GM23248 (cell line): ENCODE measurements around the gene COL18A1. TPM values are rescaled to one million over a fixed set of nuclear protein-coding genes. Genes with fewer than 3 reads are reported as not detected.
"Not testable (repeated sequence)": the region's sequence is repeated elsewhere in the genome, so short reads cannot be mapped to it uniquely, and the experiment has no call there.

ENCODE experiments used
- DNase-seq: peaks from one replicate; pipeline ENCODE4 v3.0.0-alpha.2; 2015
- H2AFZ ChIP-seq: fragments of 200-600 bp; sonication (generic); 2 replicates; pipeline ENCODE4 v1.6.1; 2016; ENCODE audit warnings: antibody characterized with exemption
- H3F3A ChIP-seq: fragments of 200-600 bp; sonication (generic); 2 replicates; pipeline ENCODE4 v1.6.1; 2016; ENCODE audit warnings: mild to moderate bottlenecking, antibody characterized with exemption, mixed run types; ENCODE audit not compliant: insufficient read depth
- H3K27ac ChIP-seq: fragments of 200-600 bp; sonication (generic); 2 replicates; pipeline ENCODE4 v1.5.1; 2016; ENCODE audit warnings: mild to moderate bottlenecking
- H3K27me3 ChIP-seq: fragments of 200-600 bp; sonication (generic); replicated peaks from 2 replicates; pipeline ENCODE4 v1.6.1; 2016; ENCODE audit warnings: mild to moderate bottlenecking; ENCODE audit not compliant: insufficient read depth
- H3K36me3 ChIP-seq: fragments of 200-600 bp; sonication (generic); 2 replicates; pipeline ENCODE4 v1.6.1; 2016; ENCODE audit warnings: low read depth, mild to moderate bottlenecking
- H3K4me1 ChIP-seq: fragments of 200-600 bp; sonication (generic); 2 replicates; pipeline ENCODE4 v1.6.1; 2016; ENCODE audit warnings: mild to moderate bottlenecking; ENCODE audit not compliant: insufficient read depth
- H3K4me2 ChIP-seq: fragments of 200-600 bp; sonication (generic); one replicate; pipeline ENCODE4 v1.6.1; 2016; ENCODE audit warnings: mild to moderate bottlenecking; ENCODE audit not compliant: unreplicated experiment
- H3K4me3 ChIP-seq: fragments of 200-600 bp; sonication (generic); 2 replicates; pipeline ENCODE4 v1.5.1; 2016; ENCODE audit warnings: mild to moderate bottlenecking
- H3K79me2 ChIP-seq: fragments of 200-600 bp; sonication (generic); 2 replicates; pipeline ENCODE4 v1.6.1; 2016; ENCODE audit warnings: mild to moderate bottlenecking; ENCODE audit not compliant: insufficient read depth
- H3K9ac ChIP-seq: fragments of 200-600 bp; sonication (generic); 2 replicates; pipeline ENCODE4 v1.6.1; 2016; ENCODE audit warnings: mild to moderate bottlenecking
- H3K9me2 ChIP-seq: fragments of 200-600 bp; sonication (generic); 2 replicates; pipeline ENCODE4 v1.6.1; 2016; ENCODE audit warnings: mixed run types, mild to moderate bottlenecking, moderate library complexity; ENCODE audit not compliant: insufficient read depth
- H3K9me3 ChIP-seq: fragments of 200-600 bp; sonication (generic); one replicate; pipeline ENCODE4 v1.6.1; 2017; ENCODE audit warnings: low read depth
- H4K20me1 ChIP-seq: fragments of 200-600 bp; sonication (generic); 2 replicates; pipeline ENCODE4 v1.6.0; 2016; ENCODE audit not compliant: insufficient read depth
- EZH2 ChIP-seq: fragments of 200-600 bp; sonication (generic); IDR thresholded peaks from 2 replicates; pipeline ENCODE4 v1.6.1; 2018; ENCODE audit warnings: antibody characterized with exemption, mild to moderate bottlenecking; ENCODE audit not compliant: insufficient read depth, poor library complexity, severe bottlenecking
- EZH2phosphoT487 ChIP-seq: fragments of 200-600 bp; sonication (generic); IDR thresholded peaks from 2 replicates; pipeline ENCODE4 v1.6.1; 2018; ENCODE audit warnings: antibody characterized with exemption, moderate library complexity, mild to moderate bottlenecking, low read depth; ENCODE audit not compliant: insufficient read depth
- WGBS, 2 experiments: methylation state at CpG; one replicate each; pipeline ENCODE4 v1.1.6; 2015 to 2017; ENCODE audit warnings: low lambda C conversion rate in 2 of 2, low coverage in 1 of 2; ENCODE audit errors: missing lambda C conversion rate in 2 of 2; 5-methylcytosine and 5-hydroxymethylcytosine counted together
- in situ Hi-C: fragments of 300-500 bp; cut with MboI; formaldehyde crosslinking; loops from 2 replicates; pipeline ENCODE4 v1.15.0; 2020
- polyA plus RNA-seq: library from polyadenylated mRNA; unstranded; fragments of >200 nt; fragmentation: Nextera tagmentation; extraction: Ambion mirVana; gene quantifications from 2 replicates; pipeline ENCODE4 v1.2.1, GENCODE V29; 2016
- total RNA-seq: library from RNA; depleted of rRNA; stranded (reverse); fragments of >200 nt; shearing (Covaris generic); gene quantifications from 2 replicates; pipeline ENCODE4 v1.2.3, GENCODE V29; 2014

Gene COL18A1
- total and polyA plus RNA-seq, 2 experiments from 2014 or later, result 1.7 to 30.5 TPM

DNA sequence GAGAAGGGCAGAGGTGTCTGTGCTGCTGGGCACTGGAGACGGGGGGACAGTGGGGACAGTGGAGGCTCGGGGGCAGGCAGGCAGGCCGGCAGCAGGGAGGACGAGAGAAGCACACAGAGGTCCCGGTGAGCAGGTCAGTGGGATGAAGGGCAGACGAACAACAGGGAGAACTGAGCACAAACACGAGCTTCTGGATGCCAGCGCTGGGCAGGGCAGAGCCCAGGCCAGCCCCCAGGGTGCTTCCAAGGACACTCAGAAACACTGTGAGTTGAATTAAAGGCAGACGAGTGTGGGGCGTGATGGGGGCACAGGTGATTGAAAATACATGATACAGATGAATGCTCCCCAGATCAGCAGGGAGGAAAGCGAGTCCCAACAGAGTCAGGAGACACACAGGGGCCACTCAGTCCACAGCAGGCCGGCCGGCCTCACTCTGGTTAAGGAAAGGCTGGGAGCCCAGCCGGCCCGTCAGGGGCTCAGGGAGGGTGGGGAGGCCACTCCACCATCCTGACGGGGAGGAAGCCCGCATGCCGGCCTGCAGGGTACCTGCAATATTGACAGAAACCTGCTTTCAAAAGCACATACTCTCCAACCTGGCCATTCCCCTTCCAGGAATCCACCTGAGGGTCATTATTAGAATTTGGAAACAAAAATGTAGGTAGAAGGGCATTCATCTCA, 123.2 kb downstream of the COL18A1 start:
- H3K27me3 ChIP-seq, result no peaks in the 10 kb centered on the region
- H3K4me1 ChIP-seq, result no peaks in the 10 kb centered on the region
- TF ChIP-seq EZH2phosphoT487, result no peak
- TF ChIP-seq EZH2, result no peak
- no peak overlapping the region for H3K4me3 ChIP-seq
- no peaks in the 10 kb centered on the region for H3K79me2 ChIP-seq
- H3K9me3 ChIP-seq, result no peaks in the 10 kb centered on the region
- H3K4me2 ChIP-seq, result no peak overlapping the region
- no peak overlapping the region for H3K27ac ChIP-seq
- no peak overlapping the region for H3K9ac ChIP-seq
- H2AFZ ChIP-seq, result no peak overlapping the region
- WGBS, 2 experiments, result 92 to 95% methylated on average over 14 to 17 of the region's 18 CpGs
- no peak for DNase-seq
- in situ Hi-C loops, result no loop called here
- no peaks in the 10 kb centered on the region for H4K20me1 ChIP-seq
- no peaks in the 10 kb centered on the region for H3F3A ChIP-seq
- H3K36me3 ChIP-seq, result no peaks in the 10 kb centered on the region
- no peaks in the 10 kb centered on the region for H3K9me2 ChIP-seq

DNA sequence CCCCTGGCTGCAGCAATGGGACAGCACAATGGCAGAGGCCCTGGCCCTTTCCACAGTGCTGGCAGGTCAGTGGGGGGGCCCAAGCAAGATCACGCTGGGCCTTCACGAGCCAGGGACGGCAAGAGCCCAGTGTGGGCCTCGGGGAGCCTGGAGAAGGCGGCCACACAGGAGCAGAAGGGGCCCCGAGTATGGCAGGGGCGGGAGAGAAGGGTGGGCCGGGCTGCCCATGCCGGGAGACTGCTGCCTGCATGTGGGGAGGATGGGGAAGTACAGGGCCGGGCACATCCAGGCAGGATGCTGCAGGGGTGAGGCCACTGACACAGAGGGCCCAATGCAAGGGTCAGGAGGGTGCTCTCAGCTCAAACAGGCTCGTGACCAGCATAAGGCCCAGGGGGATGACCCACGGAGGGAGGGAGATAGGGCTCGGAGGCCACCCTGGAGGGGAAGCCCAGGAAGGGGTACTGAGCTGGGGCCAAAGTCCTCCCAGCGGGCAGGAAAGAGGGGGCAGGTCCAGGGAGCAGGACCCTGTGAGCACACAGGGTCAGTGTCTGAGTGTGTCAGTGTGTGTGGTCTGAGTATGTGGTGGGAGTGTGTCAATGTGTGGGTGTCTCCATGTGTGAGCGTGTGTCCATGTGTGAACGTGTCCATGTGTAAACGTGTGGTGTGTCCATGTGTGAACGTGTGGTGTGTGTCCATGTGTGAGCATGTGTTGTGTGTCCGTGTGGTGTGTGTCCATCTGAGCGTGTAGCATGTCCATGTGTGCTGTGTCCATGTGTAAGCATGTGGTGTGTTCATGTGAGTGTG, 124.2 kb downstream of the COL18A1 start:
- TF ChIP-seq EZH2phosphoT487 (no peak), EZH2 (no peak)
- H3K4me2 ChIP-seq, result no peak overlapping the region
- no peaks in the 10 kb centered on the region for H4K20me1 ChIP-seq
- no peaks in the 10 kb centered on the region for H3F3A ChIP-seq
- H3K79me2 ChIP-seq, result no peaks in the 10 kb centered on the region
- no peaks in the 10 kb centered on the region for H3K9me3 ChIP-seq
- no peaks in the 10 kb centered on the region for H3K36me3 ChIP-seq
- H3K27me3 ChIP-seq, result no peaks in the 10 kb centered on the region
- H2AFZ ChIP-seq, result no peak overlapping the region
- no peak overlapping the region for H3K4me3 ChIP-seq
- DNase-seq, result no peak
- no peaks in the 10 kb centered on the region for H3K4me1 ChIP-seq
- 85 to 88% methylated on average over 11 to 20 of the region's 20 CpGs for WGBS, 2 experiments
- no peak overlapping the region for H3K27ac ChIP-seq
- no peak overlapping the region for H3K9ac ChIP-seq
- in situ Hi-C loops, result no loop called here
- no peaks in the 10 kb centered on the region for H3K9me2 ChIP-seq

DNA sequence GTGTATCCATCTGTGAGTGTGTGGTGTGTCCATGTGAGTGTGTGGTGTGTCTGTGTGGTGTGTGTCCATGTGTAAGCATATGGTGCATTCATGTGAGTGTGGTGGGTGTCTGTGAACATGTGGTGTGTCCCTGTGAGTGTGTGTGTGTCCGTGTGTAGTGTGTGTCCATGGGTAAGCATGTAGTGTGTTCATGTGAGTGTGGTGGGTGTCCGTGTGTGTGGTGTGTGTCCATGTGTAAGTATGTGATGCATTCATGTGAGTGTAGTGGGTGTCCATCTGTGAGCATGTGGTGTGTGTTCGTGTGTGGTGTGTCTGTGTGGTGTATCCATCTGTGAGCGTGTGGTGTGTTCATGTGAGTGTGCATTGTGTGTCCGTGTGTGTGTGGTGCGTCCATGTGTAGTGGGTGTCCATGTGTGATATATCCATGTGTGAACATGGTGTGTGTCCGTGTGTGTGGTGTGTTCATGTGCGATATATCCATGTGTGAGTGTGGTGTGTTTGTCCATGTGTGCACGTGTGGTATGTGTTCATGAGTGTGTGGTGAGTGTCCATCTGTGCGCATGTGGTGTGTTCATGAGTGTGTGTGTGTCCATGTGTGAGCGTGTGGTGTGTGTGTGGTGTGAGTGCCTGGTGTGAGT, 124.9 kb downstream of the COL18A1 start:
- no peak overlapping the region for H3K9ac ChIP-seq
- H3K4me3 ChIP-seq, result no peak overlapping the region
- H3K4me1 ChIP-seq, result no peaks in the 10 kb centered on the region
- no peak overlapping the region for H3K27ac ChIP-seq
- TF ChIP-seq EZH2phosphoT487 (no peak), EZH2 (no peak)
- DNase-seq, result no peak
- H4K20me1 ChIP-seq, result no peaks in the 10 kb centered on the region
- no peaks in the 10 kb centered on the region for H3K9me3 ChIP-seq
- no peaks in the 10 kb centered on the region for H3K9me2 ChIP-seq
- no peaks in the 10 kb centered on the region for H3K27me3 ChIP-seq
- WGBS, 2 experiments, result 96 to 97% methylated on average over 10 to 11 of the region's 11 CpGs
- in situ Hi-C loops, result no loop called here
- no peak overlapping the region for H2AFZ ChIP-seq
- no peaks in the 10 kb centered on the region for H3F3A ChIP-seq
- no peaks in the 10 kb centered on the region for H3K79me2 ChIP-seq
- H3K36me3 ChIP-seq, result no peaks in the 10 kb centered on the region
- H3K4me2 ChIP-seq, result no peak overlapping the region

DNA sequence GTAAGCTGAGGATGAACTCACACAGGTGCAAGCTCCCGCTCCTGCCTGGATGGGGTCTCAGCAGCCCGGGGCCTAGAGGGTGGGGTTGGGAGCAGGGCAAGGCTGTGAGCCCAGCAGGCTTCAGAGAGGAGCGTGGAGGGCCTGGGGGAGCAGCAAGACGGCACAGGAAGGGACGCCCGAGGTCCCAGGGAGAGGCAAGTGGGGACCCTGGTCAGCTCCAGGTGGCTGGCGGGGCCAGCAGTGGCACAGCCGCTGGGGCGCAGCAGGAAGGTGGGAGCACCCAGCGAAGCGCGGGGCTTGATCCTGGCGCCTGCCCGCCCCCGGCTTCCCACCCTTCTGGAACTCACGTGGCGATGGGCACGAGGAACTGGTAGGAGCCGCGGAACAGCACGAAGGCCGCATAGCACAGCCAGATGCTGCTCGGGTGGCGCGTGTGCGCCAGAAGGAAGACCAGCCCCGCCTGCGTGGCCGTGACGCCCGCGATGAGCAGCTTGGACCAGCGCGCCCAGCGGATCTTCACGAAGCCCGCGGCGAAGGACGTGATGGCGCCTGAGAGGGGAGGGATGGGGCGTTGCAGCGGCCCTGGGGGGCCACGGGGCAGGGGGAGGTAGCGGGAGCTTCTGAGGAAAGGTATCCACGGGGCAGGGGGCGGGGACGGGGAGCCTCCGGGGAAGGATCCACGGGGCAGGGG, 125.6 kb downstream of the COL18A1 start:
- WGBS, 2 experiments, result 96 to 98% methylated on average over 32 to 50 of the region's 50 CpGs
- no peaks in the 10 kb centered on the region for H3F3A ChIP-seq
- no peaks in the 10 kb centered on the region for H3K9me2 ChIP-seq
- H3K27me3 ChIP-seq, result no peaks in the 10 kb centered on the region
- no peak overlapping the region for H3K4me3 ChIP-seq
- H3K36me3 ChIP-seq, result no peaks in the 10 kb centered on the region
- in situ Hi-C loops, result no loop called here
- H3K27ac ChIP-seq, result no peak overlapping the region
- no peak for DNase-seq
- TF ChIP-seq EZH2 (no peak), EZH2phosphoT487 (no peak)
- no peak overlapping the region for H3K4me2 ChIP-seq
- H3K9me3 ChIP-seq, result no peaks in the 10 kb centered on the region
- no peaks in the 10 kb centered on the region for H4K20me1 ChIP-seq
- no peak overlapping the region for H3K9ac ChIP-seq
- no peaks in the 10 kb centered on the region for H3K79me2 ChIP-seq
- no peak overlapping the region for H2AFZ ChIP-seq
- H3K4me1 ChIP-seq, result no peaks in the 10 kb centered on the region

DNA sequence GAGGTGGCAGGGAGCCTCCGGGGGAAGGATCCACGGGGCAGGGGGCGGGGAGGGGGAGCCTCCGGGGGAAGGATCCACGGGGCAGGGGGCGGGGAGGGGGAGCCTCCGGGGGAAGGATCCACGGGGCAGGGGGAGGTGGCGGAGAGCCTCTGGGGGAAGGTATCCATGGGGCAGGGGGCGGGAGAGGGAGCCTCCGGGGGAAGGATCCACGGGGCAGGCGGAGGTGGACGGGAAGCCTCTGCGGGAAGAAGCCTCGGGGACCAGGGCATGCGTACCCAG, 126.1 kb downstream of the COL18A1 start:
- H3K79me2 ChIP-seq, H3F3A ChIP-seq, H3K4me2 ChIP-seq, H3K27me3 ChIP-seq, H4K20me1 ChIP-seq, H3K4me1 ChIP-seq, DNase-seq, H3K9me3 ChIP-seq, H3K9ac ChIP-seq, H2AFZ ChIP-seq, H3K36me3 ChIP-seq, H3K9me2 ChIP-seq, H3K27ac ChIP-seq, H3K4me3 ChIP-seq, in situ Hi-C loops: not testable (repeated sequence)
- WGBS, 2 experiments, result 97% methylated on average over 16 of the region's 17 CpGs; no CpG with 5 or more reads in 1 of the 2 experiments
